AG09319 (cell line): ENCODE results near the gene CEPT1.

Source experiments
- DNase-seq: peaks from one replicate; pipeline ENCODE4 v3.0.0-alpha.2; 2010; ENCODE audit warnings: low read depth; ENCODE audit errors: extremely low read depth
- TF ChIP-seq, protein P1 (sequence below): IDR thresholded peaks from 2 replicates; pipeline ENCODE4 v1.5.1; 2011; ENCODE audit warnings: low read depth, mild to moderate bottlenecking, inconsistent platforms, low read length, moderate library complexity

The CEPT1 gene

DNA sequence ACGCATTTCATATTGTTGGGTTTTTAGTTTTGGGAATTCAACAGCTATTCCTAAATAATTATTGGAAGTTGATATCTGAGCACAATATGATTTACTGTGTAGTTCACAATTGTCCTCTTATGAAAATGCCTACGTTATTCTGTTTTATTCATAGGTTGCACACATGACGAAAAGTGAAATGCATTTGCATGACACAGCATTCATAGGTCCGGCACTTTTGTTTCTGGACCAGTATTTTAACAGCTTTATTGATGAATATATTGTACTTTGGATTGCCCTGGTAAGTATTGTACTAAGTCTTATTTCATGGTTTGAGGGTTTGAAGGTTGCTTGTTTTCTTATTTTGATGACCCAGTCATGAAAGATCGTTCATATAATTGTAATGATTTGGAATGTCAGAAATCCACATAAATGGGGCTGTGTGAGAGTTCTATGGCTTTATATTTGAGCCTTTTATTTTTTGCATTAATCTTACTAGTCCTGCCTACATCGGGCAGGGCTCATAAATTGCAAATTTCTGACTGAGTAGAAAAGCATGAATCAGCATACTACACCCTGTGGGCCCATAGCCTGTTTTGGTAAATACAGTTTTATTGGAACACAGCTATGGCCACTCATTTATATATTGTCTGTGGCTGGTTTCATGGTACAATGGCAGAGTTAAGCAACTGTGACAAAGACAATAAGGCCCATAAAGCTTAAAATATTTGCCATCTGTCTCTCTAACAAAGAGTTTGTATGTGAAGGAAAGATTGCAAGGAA is 43.5 kb downstream of the CEPT1 start:
- DNase-seq, result no peak
- TF ChIP-seq, protein P1, sequence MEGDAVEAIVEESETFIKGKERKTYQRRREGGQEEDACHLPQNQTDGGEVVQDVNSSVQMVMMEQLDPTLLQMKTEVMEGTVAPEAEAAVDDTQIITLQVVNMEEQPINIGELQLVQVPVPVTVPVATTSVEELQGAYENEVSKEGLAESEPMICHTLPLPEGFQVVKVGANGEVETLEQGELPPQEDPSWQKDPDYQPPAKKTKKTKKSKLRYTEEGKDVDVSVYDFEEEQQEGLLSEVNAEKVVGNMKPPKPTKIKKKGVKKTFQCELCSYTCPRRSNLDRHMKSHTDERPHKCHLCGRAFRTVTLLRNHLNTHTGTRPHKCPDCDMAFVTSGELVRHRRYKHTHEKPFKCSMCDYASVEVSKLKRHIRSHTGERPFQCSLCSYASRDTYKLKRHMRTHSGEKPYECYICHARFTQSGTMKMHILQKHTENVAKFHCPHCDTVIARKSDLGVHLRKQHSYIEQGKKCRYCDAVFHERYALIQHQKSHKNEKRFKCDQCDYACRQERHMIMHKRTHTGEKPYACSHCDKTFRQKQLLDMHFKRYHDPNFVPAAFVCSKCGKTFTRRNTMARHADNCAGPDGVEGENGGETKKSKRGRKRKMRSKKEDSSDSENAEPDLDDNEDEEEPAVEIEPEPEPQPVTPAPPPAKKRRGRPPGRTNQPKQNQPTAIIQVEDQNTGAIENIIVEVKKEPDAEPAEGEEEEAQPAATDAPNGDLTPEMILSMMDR, result no peak

DNA sequence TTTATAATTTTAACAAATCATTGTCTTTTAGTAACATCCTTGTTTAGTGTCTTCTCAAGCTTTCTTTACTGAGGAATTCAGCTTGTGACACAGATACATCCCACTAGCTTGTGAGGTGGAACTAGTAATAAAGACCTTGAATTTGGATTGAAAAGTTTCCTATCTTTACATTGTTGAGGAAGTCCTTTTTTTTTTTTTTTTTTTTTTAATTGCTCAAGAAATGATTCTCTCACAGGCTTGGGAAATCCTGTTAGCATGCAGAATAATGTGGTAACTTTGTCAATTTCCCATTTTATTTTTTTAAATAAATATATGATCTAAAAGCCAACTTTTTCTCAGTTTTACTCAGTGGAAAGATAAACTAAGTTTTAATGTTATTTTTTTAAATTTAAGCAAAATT is 44.6 kb downstream of the CEPT1 start:
- no peak for DNase-seq

GRCh38 chr1:111190931-111191451 is 51.0 kb downstream of the CEPT1 start:
- TF ChIP-seq, protein P1, result no peak
- DNase-seq, result peak; percentile 41

More for the DNA sequence above, 44.6 kb downstream of the CEPT1 start:
- TF ChIP-seq, protein P1, result no peak

DNA sequence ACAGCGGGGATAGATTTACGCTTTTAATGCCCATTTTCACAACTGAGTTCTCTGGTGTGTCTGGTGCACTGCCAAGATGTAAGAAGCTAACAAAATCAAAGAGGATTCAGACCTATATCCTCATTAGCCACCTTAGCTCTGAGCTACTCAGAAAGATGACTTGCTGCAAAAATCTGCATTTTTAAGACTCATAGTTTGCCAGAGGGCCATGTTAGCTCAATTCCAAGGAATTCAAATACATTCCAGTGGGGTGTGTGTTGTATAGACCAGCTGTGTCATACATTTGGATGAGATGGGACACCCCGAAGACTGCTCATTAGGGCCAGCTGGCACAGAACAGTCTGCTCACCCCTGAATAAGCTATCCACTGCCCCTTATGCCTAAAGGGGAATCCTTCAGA is 51.5 kb downstream of the CEPT1 start:
- peak; percentile 19 for DNase-seq
- TF ChIP-seq, protein P1, result no peak

- TF ChIP-seq, protein P1, result no peak
- no peak for DNase-seq
Measured at GRCh38 chr1:111192074-111192473, 52.1 kb downstream of the CEPT1 start.

- no peak for DNase-seq
- TF ChIP-seq, protein P1, result no peak
Measured at GRCh38 chr1:111192658-111193519, 52.9 kb downstream of the CEPT1 start.
